GM12872 (cell line): ENCODE data around the gene PPP3R1.

Experiments used
- CTCF ChIP-seq: IDR thresholded peaks from 3 replicates; pipeline ENCODE4 v1.5.1; 2011; ENCODE audit warnings: low read depth, mild to moderate bottlenecking, low read length, moderate library complexity; ENCODE audit not compliant: insufficient read depth

Gene PPP3R1

GRCh38 chr2:68248806-68249205 lies 3.5 kb downstream of the PPP3R1 start:
- TF ChIP-seq CTCF: no peak

- no peak for TF ChIP-seq CTCF
Observed at GRCh38 chr2:68248361-68248760, 4.0 kb downstream of the PPP3R1 start.

- no peak for TF ChIP-seq CTCF
Observed at GRCh38 chr2:68246396-68246795, 5.9 kb downstream of the PPP3R1 start.

GRCh38 chr2:68245672-68246071 lies 6.7 kb downstream of the PPP3R1 start:
- TF ChIP-seq CTCF: no peak

GRCh38 chr2:68245066-68245465 lies 7.3 kb downstream of the PPP3R1 start:
- no peak for TF ChIP-seq CTCF

GRCh38 chr2:68244456-68244855 lies 7.9 kb downstream of the PPP3R1 start:
- no peak for TF ChIP-seq CTCF

GRCh38 chr2:68241732-68242131 lies 10.6 kb downstream of the PPP3R1 start:
- TF ChIP-seq CTCF: no peak

- no peak for TF ChIP-seq CTCF
Observed at GRCh38 chr2:68240446-68240845, 11.9 kb downstream of the PPP3R1 start.
